PC-9 (cell line): ENCODE results near the gene MMAA.

ENCODE experiments used
- EZH2 ChIP-seq: fragments of 200-600 bp; sonication (generic); IDR thresholded peaks from 2 replicates; pipeline ENCODE4 v1.8.0; 2017; ENCODE audit warnings: antibody characterized with exemption, low read depth
- TF ChIP-seq, protein P1 (sequence below): fragments of 200-600 bp; sonication (generic); conservative IDR thresholded peaks from 2 replicates; pipeline ENCODE4 v1.6.1; 2017; ENCODE audit warnings: mixed run types, antibody characterized with exemption, mild to moderate bottlenecking, moderate library complexity

DNA sequence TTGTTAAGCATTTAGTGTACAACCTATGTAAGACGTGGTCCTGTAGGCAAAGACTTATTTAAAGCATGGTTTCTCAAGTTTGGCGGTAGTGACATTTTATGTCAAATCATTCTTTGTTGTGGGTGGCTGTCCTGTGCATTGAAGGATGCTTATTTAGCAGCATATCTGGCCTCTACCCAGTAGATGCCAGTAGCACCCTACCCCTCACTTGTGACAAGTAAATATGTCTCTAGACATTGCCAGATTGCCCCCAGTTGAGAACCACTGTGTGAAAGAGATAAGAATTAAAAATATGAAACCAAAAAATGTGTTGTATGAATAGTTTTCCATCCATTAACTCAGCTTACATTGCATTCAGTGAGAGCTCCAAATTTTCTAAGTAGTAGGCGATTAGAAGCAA lies 25.5 kb downstream of the MMAA start:
- TF ChIP-seq, protein P1, sequence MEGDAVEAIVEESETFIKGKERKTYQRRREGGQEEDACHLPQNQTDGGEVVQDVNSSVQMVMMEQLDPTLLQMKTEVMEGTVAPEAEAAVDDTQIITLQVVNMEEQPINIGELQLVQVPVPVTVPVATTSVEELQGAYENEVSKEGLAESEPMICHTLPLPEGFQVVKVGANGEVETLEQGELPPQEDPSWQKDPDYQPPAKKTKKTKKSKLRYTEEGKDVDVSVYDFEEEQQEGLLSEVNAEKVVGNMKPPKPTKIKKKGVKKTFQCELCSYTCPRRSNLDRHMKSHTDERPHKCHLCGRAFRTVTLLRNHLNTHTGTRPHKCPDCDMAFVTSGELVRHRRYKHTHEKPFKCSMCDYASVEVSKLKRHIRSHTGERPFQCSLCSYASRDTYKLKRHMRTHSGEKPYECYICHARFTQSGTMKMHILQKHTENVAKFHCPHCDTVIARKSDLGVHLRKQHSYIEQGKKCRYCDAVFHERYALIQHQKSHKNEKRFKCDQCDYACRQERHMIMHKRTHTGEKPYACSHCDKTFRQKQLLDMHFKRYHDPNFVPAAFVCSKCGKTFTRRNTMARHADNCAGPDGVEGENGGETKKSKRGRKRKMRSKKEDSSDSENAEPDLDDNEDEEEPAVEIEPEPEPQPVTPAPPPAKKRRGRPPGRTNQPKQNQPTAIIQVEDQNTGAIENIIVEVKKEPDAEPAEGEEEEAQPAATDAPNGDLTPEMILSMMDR, result no peak
- TF ChIP-seq EZH2, result no peak
